KOPT-K1 (cell line): ENCODE data around the gene COL4A3.

Source experiments
- H3K27ac ChIP-seq: fragments of 200-600 bp; sonication (generic); 2 replicates; pipeline ENCODE4 v1.5.1; 2016; ENCODE audit warnings: antibody characterized with exemption, mild to moderate bottlenecking, low read depth, low read length; ENCODE audit not compliant: poor library complexity, severe bottlenecking
- H3K36me3 ChIP-seq: fragments of 200-600 bp; sonication (generic); 2 replicates; pipeline ENCODE4 v1.5.1; 2017; ENCODE audit warnings: antibody characterized with exemption, mild to moderate bottlenecking, low read length, moderate library complexity; ENCODE audit not compliant: insufficient read depth
- H3K9me3 ChIP-seq: fragments of 200-600 bp; sonication (generic); 2 replicates; pipeline ENCODE4 v1.5.1; 2017; ENCODE audit warnings: antibody characterized with exemption, low read length, mild to moderate bottlenecking; ENCODE audit not compliant: insufficient read depth, poor library complexity, severe bottlenecking

COL4A3 gene

GRCh38 chr2:227349989-227350612 is 185.7 kb downstream of the COL4A3 start:
- Histone ChIP-seq H3K27ac (no peak overlapping the region), H3K36me3 (peaks cover 60% of the 10 kb centered on the region), H3K9me3 (no peaks in the 10 kb centered on the region)

- H3K36me3 ChIP-seq, result peaks cover 60% of the 10 kb centered on the region
- no peak overlapping the region for H3K27ac ChIP-seq
- no peaks in the 10 kb centered on the region for H3K9me3 ChIP-seq
Measured at GRCh38 chr2:227351639-227352038, 187.2 kb downstream of the COL4A3 start.

GRCh38 chr2:227360351-227360750 is 195.9 kb downstream of the COL4A3 start:
- H3K27ac ChIP-seq, result no peak overlapping the region
- H3K36me3 ChIP-seq, result peaks cover 61% of the 10 kb centered on the region
- H3K9me3 ChIP-seq, result no peaks in the 10 kb centered on the region

GRCh38 chr2:227363756-227364155 is 199.3 kb downstream of the COL4A3 start:
- no peaks in the 10 kb centered on the region for H3K9me3 ChIP-seq
- H3K36me3 ChIP-seq, result peaks cover 27% of the 10 kb centered on the region
- H3K27ac ChIP-seq, result no peak overlapping the region
